ENCODE results near the gene INPP5A.
"Not testable (repeated sequence)": the region's sequence is repeated elsewhere in the genome, so short reads cannot be mapped to it uniquely, and the experiment has no call there.

INPP5A gene

GRCh38 chr10:132563485-132564248, 26.1 kb downstream of the INPP5A start:
- no peak for DNase-seq (ENCODE audit: low read depth in 3 of 3)

GRCh38 chr10:132564249-132564605, 26.6 kb downstream of the INPP5A start:
- DNase-seq (ENCODE audit: low read depth in 3 of 3): no peak

- DNase-seq (ENCODE audit: low read depth in 3 of 3): no peak
Measured at GRCh38 chr10:132564690-132565089, 27.1 kb downstream of the INPP5A start.

- no peak for DNase-seq (ENCODE audit: low read depth in 3 of 3)
Measured at GRCh38 chr10:132565516-132566209, 28.1 kb downstream of the INPP5A start.

- DNase-seq (ENCODE audit: low read depth in 3 of 3): no peak
Measured at GRCh38 chr10:132566892-132567291, 29.3 kb downstream of the INPP5A start.

- DNase-seq (ENCODE audit: low read depth in 3 of 3): no peak
Measured at GRCh38 chr10:132570265-132570664, 32.7 kb downstream of the INPP5A start.

GRCh38 chr10:132570771-132571649, 33.4 kb downstream of the INPP5A start:
- no peak for DNase-seq (ENCODE audit: low read depth in 3 of 3)

- DNase-seq (ENCODE audit: low read depth in 3 of 3): peak; percentile 40 to 62 (median 56)
Measured at GRCh38 chr10:132571650-132572544, 34.3 kb downstream of the INPP5A start.

- DNase-seq (ENCODE audit: low read depth in 3 of 3): no peak
Measured at GRCh38 chr10:132572545-132572937, 35.0 kb downstream of the INPP5A start.

- not testable (repeated sequence) for DNase-seq (ENCODE audit: low read depth in 3 of 3)
Measured at GRCh38 chr10:132572946-132573345, 35.4 kb downstream of the INPP5A start.

GRCh38 chr10:132574288-132574687, 36.7 kb downstream of the INPP5A start:
- DNase-seq (ENCODE audit: low read depth in 3 of 3): no peak

GRCh38 chr10:132574783-132575319, 37.3 kb downstream of the INPP5A start:
- no peak for DNase-seq (ENCODE audit: low read depth in 3 of 3)

- DNase-seq (ENCODE audit: low read depth in 3 of 3): no peak
Measured at GRCh38 chr10:132575320-132576201, 38.0 kb downstream of the INPP5A start.

GRCh38 chr10:132576671-132577349, 39.2 kb downstream of the INPP5A start:
- no peak for DNase-seq (ENCODE audit: low read depth in 3 of 3)

GRCh38 chr10:132577350-132578003, 39.9 kb downstream of the INPP5A start:
- no peak for DNase-seq (ENCODE audit: low read depth in 3 of 3)

GRCh38 chr10:132578287-132578951, 40.8 kb downstream of the INPP5A start:
- DNase-seq (ENCODE audit: low read depth in 3 of 3): no peak

- no peak for DNase-seq (ENCODE audit: low read depth in 3 of 3)
Measured at GRCh38 chr10:132579027-132579859, 41.7 kb downstream of the INPP5A start.
